HG02798 (cell line): Measurements from ENCODE around the gene MDH2.
"Not testable (repeated sequence)": the region's sequence is repeated elsewhere in the genome, so short reads cannot be mapped to it uniquely, and the experiment has no call there.

Source experiments
- ATAC-seq: cut with Tn5 transposase; IDR thresholded peaks from one replicate; pipeline ENCODE4 v1.9.1; 2021; ENCODE audit warnings: mild to moderate bottlenecking; ENCODE audit not compliant: unreplicated experiment, poor library complexity

MDH2 gene

GRCh38 chr7:76047811-76048667 lies at the start of gene MDH2, which contains the start of gene STYXL1:
Gene MDH2 (plus strand): TSS chr7:76048106. CDS start chr7:76048161, 55 bp downstream.
Gene STYXL1 (minus strand): TSS chr7:76048000. CDS start chr7:76030523, 17,477 bp downstream.
- ATAC-seq = peak; percentile 96

- ATAC-seq = no peak
Measured at GRCh38 chr7:76000566-76000965, 47.3 kb upstream of the MDH2 start.

- no peak for ATAC-seq
Measured at GRCh38 chr7:76002139-76002538, 45.8 kb upstream of the MDH2 start.

GRCh38 chr7:76002822-76003221 lies 45.1 kb upstream of the MDH2 start:
- no peak for ATAC-seq

GRCh38 chr7:76003351-76003750 lies 44.6 kb upstream of the MDH2 start:
- no peak for ATAC-seq

GRCh38 chr7:76005004-76005403 lies 42.9 kb upstream of the MDH2 start:
- ATAC-seq = not testable (repeated sequence)

- no peak for ATAC-seq
Measured at GRCh38 chr7:76008156-76008687, 39.7 kb upstream of the MDH2 start.

GRCh38 chr7:76009672-76010600 lies 38.0 kb upstream of the MDH2 start:
- ATAC-seq = no peak

- no peak for ATAC-seq
Measured at GRCh38 chr7:76011442-76011861, 36.5 kb upstream of the MDH2 start.

- ATAC-seq = no peak
Measured at GRCh38 chr7:76016191-76016947, 31.5 kb upstream of the MDH2 start.

GRCh38 chr7:76018520-76018919 lies 29.4 kb upstream of the MDH2 start:
- not testable (repeated sequence) for ATAC-seq

- no peak for ATAC-seq
Measured at GRCh38 chr7:76020031-76020714, 27.7 kb upstream of the MDH2 start.

- no peak for ATAC-seq
Measured at GRCh38 chr7:76022026-76022780, 25.7 kb upstream of the MDH2 start.

GRCh38 chr7:76023002-76023401 lies 24.9 kb upstream of the MDH2 start:
- no peak for ATAC-seq

GRCh38 chr7:76029682-76030081 lies 18.2 kb upstream of the MDH2 start:
- not testable (repeated sequence) for ATAC-seq

GRCh38 chr7:76031964-76032363 lies 15.9 kb upstream of the MDH2 start:
- ATAC-seq = no peak

- no peak for ATAC-seq
Measured at GRCh38 chr7:76037310-76037709, 10.6 kb upstream of the MDH2 start.

- no peak for ATAC-seq
Measured at GRCh38 chr7:76040126-76040525, 7.8 kb upstream of the MDH2 start.
